SHP77 treated with DMSO at 0.1 percent for 48 hours (cell line): ENCODE data around the gene NDEL1.

Experiments
- DNase-seq: peaks from one replicate; lab custom pipeline; 2025; lab: John Stamatoyannopoulos, UW

NDEL1 gene

DNA sequence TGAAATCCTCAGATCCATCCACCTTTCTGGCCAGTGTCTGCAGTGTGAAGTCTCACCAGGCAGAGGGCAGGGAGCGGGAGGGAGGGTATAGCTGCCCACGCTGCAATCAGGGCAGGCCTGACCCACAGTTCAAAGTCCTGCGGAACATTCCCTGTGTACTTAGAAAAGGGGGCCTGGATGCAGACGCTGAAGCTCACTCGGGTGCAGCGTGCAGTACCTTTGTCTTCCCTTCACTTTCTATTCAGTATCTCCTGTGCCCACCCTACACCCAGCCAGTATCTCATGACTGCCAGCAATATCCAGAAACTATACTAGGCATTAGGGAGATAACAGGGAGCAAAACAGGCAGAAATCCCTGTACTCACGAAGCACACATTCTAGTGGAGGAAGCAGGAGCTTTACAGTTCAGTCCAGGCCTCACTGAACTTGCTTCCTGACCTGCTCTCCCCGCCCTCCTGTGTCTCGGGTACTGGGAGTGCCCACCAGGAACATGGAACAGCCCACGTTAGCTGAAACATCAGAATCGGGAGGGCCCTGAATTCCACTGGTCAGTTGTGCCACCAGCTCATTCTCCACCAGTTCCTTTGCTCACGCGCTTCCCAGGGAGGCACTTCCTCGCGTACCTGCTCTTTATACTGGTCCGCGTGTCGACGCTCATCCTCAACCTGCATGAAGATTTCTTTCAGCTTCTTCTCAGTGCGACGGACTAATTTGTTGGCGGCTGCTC is 42.2 kb downstream of the NDEL1 start:
- no peak for DNase-seq

DNA sequence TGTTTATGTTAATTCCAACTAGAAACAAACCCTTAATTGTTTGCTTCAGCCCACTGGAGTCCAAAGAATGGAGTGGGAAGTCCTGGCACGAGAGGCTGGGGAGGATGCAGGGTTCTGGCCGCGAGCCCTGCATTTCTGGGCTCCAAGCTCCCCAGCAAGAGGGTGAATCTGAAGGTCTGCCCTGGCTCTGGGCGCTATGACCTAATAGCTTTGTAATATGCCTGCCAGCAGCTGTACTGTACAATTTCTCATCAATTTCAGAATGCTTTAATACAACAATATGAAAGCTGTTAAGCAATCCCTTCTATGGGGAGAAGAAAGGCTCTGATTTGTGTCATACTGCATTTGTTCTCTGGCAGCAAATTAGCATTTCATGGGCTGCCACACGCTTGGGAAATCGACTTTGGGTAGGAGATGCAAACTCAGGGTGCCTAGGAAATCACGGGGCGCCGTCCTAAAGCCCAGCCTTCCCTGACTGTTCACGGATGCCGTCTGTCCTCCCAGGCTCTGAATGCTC is 43.8 kb downstream of the NDEL1 start:
- no peak for DNase-seq

GRCh38 chr17:8480011-8480976 is 44.6 kb downstream of the NDEL1 start:
- no peak for DNase-seq

DNA sequence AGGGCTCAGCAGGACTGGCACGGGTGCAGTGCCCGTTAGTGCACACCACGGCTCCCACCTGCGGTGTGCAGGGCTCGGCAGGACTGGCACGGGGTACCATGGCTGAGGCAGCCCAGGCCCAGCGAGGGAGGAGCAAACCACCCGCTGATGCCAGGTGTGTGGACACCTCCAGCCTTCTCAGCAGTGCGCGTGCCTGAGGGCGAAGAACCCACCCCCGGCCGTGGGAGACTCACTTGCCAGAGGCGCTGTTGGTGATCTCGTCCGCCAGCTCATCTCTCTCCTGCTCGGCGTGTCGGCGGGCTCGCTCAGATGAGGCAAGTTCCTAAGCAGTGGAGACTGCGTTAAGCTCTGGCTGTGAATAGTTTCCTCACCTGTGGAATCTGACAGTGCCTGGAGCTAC is 45.4 kb downstream of the NDEL1 start:
- DNase-seq = no peak

GRCh38 chr17:8481703-8482102 is 46.0 kb downstream of the NDEL1 start:
- DNase-seq = no peak

DNA sequence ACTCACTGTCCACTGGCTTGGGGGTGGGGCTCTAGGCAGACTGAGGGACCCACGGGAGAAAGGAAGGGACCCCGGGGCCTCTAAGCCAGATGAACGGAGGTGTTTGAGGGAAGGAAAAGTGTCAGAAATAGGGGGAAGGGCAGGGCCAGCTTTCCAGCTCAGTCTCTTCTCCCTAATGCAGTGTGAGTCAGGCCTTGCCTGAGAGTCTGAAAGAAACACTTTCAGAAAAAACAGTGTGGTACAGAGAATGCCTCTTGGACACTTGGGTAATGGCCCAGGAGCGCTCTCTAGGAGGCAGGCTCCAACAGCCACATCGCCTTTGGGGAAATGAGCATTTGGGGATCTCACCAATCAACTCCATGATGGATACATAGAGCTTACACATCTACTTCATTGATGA is 46.9 kb downstream of the NDEL1 start:
- no peak for DNase-seq

- no peak for DNase-seq
Observed at GRCh38 chr17:8484465-8484864, 48.8 kb downstream of the NDEL1 start.

GRCh38 chr17:8485491-8485890 is 49.8 kb downstream of the NDEL1 start:
- no peak for DNase-seq

DNA sequence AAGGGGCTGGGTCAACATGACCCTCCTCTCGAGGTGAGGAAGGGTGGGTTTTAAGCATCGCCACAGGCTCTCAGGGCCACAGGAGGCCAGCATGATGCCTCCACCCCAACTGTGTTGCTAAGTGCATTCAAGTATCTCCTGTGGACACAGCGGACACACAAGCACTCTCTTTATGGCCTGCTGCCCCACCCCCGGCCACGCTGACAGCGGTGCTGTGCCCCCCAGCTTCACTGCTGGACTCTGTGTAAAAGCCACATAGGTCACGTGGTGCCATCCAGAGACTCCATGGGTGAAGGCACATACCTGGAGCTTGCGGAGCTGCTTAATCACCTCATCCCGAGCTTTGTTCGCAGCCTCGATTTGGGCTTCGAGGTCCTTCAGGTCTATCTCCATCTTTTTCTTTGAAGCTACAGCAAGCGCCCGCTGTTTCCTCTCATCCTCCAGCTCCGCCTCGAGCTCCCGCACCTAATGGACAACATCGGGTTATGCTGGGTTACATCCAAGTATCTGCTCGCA is 51.5 kb downstream of the NDEL1 start:
- DNase-seq = no peak

DNA sequence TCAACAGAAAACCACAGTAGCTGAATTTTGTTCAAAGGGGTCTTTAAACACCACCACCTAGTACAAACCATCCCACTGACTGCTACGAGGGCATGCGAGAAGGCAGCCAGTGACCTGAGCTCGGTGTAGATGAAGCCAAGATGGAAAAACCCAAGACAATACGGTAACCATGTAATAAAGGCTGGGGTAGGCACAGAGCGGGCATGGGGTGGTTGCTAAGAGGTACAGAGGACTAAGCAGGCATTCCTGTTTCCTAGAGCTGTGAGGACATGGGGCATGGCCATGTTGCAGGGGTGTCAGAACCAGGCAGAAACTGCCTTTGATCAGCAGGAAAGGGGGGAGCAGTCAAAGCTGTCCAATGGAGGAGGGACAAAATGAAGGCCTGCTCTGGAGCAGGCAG is 52.1 kb downstream of the NDEL1 start:
- DNase-seq = no peak

DNA sequence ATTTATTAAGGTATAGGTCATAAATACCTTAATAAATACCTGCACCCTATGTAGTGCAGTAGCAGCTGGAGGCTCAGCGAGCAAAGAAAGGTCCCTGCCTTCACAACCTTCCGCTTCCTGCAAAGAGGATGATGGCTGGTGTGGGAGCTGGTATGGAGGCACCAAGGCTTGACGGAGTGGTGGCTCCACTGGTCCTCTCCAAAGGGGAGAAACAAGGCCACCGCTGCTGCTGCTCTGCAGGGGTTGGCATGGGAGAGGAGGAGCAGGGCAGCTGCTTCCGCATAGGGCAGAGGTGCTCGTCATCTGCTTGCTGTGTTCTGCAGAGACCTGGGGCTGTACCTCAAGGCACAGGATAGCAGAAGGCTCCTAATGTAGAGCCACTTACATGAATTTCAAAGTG is 52.8 kb downstream of the NDEL1 start:
- DNase-seq = no peak

DNA sequence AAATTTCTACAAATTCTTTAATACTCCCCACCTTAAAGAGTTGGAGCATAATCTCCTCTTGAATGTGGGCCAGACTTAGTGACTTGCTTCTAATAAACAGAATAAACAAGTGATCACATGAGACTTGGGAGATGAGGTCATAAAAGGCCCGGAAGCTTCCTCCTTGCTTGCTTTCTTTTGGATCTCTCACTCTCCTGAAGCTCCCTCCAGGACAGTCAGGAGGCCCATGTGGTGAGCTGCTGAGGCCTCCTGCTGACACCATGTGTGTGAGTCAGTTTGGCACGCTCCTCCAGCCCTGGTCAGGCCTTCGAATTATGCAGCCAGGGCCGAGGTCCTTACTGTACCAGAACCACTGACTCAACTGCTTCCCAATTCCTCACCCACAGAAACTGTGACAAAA is 53.2 kb downstream of the NDEL1 start:
- no peak for DNase-seq

DNA sequence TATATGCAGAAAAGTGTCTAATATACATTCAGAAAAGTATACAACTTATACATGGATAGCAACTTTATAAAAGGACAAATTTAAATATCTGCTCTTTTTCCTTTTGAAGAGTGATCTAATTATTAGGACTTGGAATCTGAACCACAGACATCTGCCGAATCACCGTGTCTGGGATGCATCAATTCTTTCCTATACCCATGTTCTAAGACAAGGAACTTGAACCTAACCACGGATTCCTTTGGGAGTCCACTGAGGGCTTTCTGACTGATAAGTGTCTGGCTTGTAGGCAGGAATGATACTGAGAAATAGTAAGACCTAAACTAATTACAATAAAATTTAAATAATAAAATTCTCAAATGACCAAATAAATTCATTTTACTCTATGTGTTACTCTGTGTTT is 54.2 kb downstream of the NDEL1 start:
- no peak for DNase-seq

GRCh38 chr17:8490256-8491023 is 54.8 kb downstream of the NDEL1 start:
- no peak for DNase-seq

GRCh38 chr17:8492121-8492520 is 56.4 kb downstream of the NDEL1 start:
- no peak for DNase-seq

DNA sequence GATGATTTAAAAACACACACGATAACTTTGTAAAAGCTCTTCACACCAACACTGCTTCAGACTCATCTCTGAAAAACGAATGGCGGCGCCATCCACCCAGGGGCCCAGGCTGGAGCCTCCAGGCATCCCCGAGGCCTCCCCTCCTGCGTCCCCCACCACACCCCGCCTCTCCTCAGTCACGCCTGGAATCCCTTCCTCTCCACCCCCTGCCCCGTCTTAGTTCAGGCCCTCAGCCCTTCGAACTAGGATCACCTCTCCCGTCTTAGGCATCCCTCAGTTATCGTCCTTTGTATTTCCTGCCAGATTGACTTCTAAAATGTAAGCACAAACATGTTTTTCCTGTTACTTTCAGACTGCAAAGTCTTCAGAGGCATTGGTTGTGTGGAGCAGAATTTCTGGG is 58.3 kb downstream of the NDEL1 start:
- no peak for DNase-seq

DNA sequence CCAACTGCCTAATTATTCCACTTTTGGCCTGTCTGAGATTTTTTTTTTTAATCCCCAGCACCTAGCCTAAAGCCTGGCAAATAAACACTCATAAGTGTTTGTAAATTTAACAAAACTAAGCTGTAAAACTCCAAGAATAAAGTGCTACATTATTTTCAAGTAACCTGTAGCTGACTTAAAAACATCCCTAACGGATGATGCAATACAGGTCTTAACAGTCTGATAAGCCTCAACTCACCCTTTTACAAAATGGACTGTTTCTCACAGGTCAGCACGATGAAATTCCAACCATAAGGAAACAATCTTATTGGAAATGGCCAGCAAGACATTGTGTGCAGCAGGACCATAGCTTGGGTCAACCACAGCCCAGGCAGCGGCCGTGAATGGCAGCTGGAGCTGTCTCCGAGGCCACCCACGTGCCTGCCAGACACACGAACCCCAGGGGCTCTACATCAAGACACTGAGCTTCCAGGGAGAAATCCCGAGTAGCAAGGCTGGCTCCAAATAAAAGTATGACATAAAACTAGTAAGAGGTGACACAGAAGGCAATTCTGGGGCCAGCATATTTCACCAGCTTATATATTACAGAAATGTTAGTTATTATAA is 58.9 kb downstream of the NDEL1 start:
- no peak for DNase-seq

GRCh38 chr17:8496081-8496480 is 60.4 kb downstream of the NDEL1 start:
- DNase-seq = no peak

- DNase-seq = no peak
Observed at GRCh38 chr17:8499171-8499570, 63.5 kb downstream of the NDEL1 start.

- no peak for DNase-seq
Observed at GRCh38 chr17:8499614-8500013, 63.9 kb downstream of the NDEL1 start.

DNA sequence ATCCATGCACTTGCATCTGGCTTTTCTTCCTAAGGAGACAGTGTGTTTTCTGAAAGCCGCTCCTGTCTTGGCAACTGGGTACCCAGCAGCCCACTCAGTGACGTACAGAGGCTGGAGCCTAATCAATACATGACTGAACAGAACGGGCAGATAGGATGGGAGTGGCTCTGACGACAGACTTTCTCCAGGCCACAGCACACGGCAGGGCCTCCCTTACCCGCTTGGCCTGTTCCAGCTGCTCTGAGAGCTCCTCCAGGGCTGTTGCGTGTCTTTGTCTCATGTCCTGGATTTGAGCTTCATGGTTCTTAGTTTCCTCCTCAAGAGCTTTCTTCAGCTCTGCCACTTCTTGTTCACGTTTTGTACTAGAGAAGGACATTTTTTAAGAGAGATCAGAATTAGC is 64.9 kb downstream of the NDEL1 start:
- no peak for DNase-seq

DNA sequence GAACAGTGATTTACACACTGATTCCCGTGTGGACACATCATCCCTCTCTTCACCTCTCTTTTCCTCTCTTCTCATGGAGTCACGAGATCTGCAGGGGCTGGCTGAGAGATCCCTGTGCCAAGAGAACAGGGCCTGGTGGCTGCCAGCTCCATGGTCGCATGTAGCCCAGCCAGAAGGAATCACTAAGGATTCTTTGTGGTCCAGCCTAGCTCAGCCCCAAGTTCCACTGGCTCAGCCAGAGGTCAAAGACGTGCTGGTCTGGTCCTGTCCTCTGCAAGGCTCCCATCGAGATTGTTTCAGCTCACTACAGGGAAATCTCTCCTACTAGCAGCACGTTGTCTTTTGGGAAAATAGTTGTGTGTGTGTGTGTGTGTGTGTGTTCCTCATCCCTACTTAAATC is 66.4 kb downstream of the NDEL1 start:
- no peak for DNase-seq
